DND-41 (cell line): ENCODE measurements around the gene IL26.

Source experiments
- ATAC-seq: fragments of 200-7000 bp; cut with Tn5 transposase; 3 replicates; pipeline ENCODE4 v1.9.1; 2021; ENCODE audit warnings: low read depth; ENCODE audit not compliant: insufficient read depth
- DNase-seq: peaks from one replicate; pipeline ENCODE4 v3.0.0-alpha.2; 2020
- H2AFZ ChIP-seq: 2 replicates; pipeline ENCODE4 v1.6.0; 2012; ENCODE audit warnings: low read depth, low read length
- H3K27ac ChIP-seq: 2 replicates; pipeline ENCODE4 v1.5.1; 2012; ENCODE audit warnings: low read length, inconsistent platforms
- H3K27me3 ChIP-seq: fragments of 200-600 bp; sonication (generic); 2 replicates; pipeline ENCODE4 v1.6.0; 2012; ENCODE audit warnings: low read length, mild to moderate bottlenecking, inconsistent platforms; ENCODE audit not compliant: insufficient read depth, poor library complexity
- H3K36me3 ChIP-seq: 2 replicates; pipeline ENCODE4 v1.5.1; 2012; ENCODE audit warnings: low read length, inconsistent platforms; ENCODE audit not compliant: insufficient read depth
- H3K4me1 ChIP-seq: 2 replicates; pipeline ENCODE4 v1.5.1; 2012; ENCODE audit warnings: mild to moderate bottlenecking, low read length; ENCODE audit not compliant: insufficient read depth
- H3K4me2 ChIP-seq: 2 replicates; pipeline ENCODE4 v1.6.0; 2012; ENCODE audit warnings: mild to moderate bottlenecking, moderate library complexity, low read length, inconsistent platforms; ENCODE audit not compliant: insufficient read depth
- H3K4me3 ChIP-seq, 2 experiments: fragments of 200-600 bp in 1 of 2; shearing (Covaris generic) in 1 of 2; 2 replicates each; pipeline ENCODE4 v1.5.1; 2012 to 2016; ENCODE audit warnings: inconsistent platforms in 2 of 2, low read length in 2 of 2, mild to moderate bottlenecking in 2 of 2, low read depth in 1 of 2, moderate library complexity in 1 of 2
- H3K79me2 ChIP-seq: 2 replicates; pipeline ENCODE4 v1.6.0; 2012; ENCODE audit warnings: low read length, inconsistent platforms; ENCODE audit not compliant: insufficient read depth
- H3K9ac ChIP-seq: 2 replicates; pipeline ENCODE4 v1.6.0; 2012; ENCODE audit warnings: low read depth, mild to moderate bottlenecking, inconsistent platforms, low read length, moderate library complexity
- H3K9me3 ChIP-seq: 2 replicates; pipeline ENCODE4 v1.5.1; 2012; ENCODE audit warnings: low read length, moderate library complexity, mild to moderate bottlenecking, inconsistent platforms; ENCODE audit not compliant: insufficient read depth, severe bottlenecking
- H4K20me1 ChIP-seq: 2 replicates; pipeline ENCODE4 v1.6.0; 2012; ENCODE audit warnings: low read length; ENCODE audit not compliant: insufficient read depth
- CTCF ChIP-seq: IDR thresholded peaks from 2 replicates; pipeline ENCODE4 v1.5.1; 2012; ENCODE audit warnings: borderline replicate concordance, low read length, moderate library complexity, mild to moderate bottlenecking; ENCODE audit not compliant: poor library complexity, severe bottlenecking; ENCODE audit errors: extremely low read depth
- EZH2 ChIP-seq: IDR thresholded peaks from 3 replicates; pipeline ENCODE4 v1.6.1; 2012; ENCODE audit warnings: borderline replicate concordance, low read depth, mild to moderate bottlenecking, moderate library complexity, low read length, inconsistent platforms; ENCODE audit not compliant: severe bottlenecking

Gene IL26

GRCh38 chr12:68252077-68252476 lies 26.5 kb upstream of the IL26 start:
- ATAC-seq (no peak), DNase-seq (no peak)
- H2AFZ ChIP-seq = no peak overlapping the region
- H3K4me3 ChIP-seq = no peak overlapping the region
- no peaks in the 10 kb centered on the region for H3K79me2 ChIP-seq
- no peak overlapping the region for H3K9ac ChIP-seq
- no peaks in the 10 kb centered on the region for H4K20me1 ChIP-seq
- H3K4me1 ChIP-seq = no peaks in the 10 kb centered on the region
- no peaks in the 10 kb centered on the region for H3K36me3 ChIP-seq
- no peaks in the 10 kb centered on the region for H3K27me3 ChIP-seq
- no peak overlapping the region for H3K4me2 ChIP-seq
- H3K9me3 ChIP-seq = no peaks in the 10 kb centered on the region
- TF ChIP-seq EZH2 = no peak
- no peak for TF ChIP-seq CTCF
- no peak overlapping the region for H3K27ac ChIP-seq

GRCh38 chr12:68250454-68250853 lies 24.8 kb upstream of the IL26 start:
- Histone ChIP-seq H3K4me3 (no peak overlapping the region), H3K4me1 (no peaks in the 10 kb centered on the region), H3K9me3 (no peaks in the 10 kb centered on the region), H3K27me3 (no peaks in the 10 kb centered on the region), H3K79me2 (no peaks in the 10 kb centered on the region), H3K9ac (no peak overlapping the region), H2AFZ (no peak overlapping the region), H3K36me3 (no peaks in the 10 kb centered on the region), H4K20me1 (no peaks in the 10 kb centered on the region), H3K4me2 (no peak overlapping the region), H3K27ac (no peak overlapping the region)
- no peak for ATAC-seq
- no peak for TF ChIP-seq CTCF
- DNase-seq = no peak

- Histone ChIP-seq H3K9me3 (no peaks in the 10 kb centered on the region), H3K4me1 (no peaks in the 10 kb centered on the region), H3K27ac (no peak overlapping the region), H3K36me3 (no peaks in the 10 kb centered on the region), H2AFZ (no peak overlapping the region), H3K9ac (no peak overlapping the region), H3K4me3 (no peak overlapping the region), H3K4me2 (no peak overlapping the region), H4K20me1 (no peaks in the 10 kb centered on the region), H3K27me3 (no peaks in the 10 kb centered on the region), H3K79me2 (no peaks in the 10 kb centered on the region)
- ATAC-seq (no peak), DNase-seq (no peak)
- TF ChIP-seq CTCF (no peak), EZH2 (no peak)
Observed at GRCh38 chr12:68247785-68248184, 22.2 kb upstream of the IL26 start.

DNA sequence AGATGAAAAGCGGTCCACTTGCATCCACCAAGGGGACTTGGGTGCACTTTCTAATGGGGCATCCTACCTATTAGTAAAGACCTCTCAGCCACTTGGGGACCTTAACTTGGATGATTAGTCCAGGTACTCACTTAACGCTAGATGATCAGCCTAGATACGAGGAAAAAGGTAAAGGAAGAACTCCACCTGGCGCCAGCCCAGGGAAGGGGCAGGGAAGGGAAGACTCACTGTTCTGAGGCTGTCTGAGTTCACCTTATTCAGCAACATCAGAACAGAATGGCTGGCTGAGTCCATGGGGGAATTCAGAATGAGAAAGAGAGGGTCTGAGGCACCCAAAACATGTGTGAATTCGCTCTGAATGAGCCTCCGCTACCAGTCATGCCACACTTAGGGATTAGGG lies 20.7 kb upstream of the IL26 start:
- Histone ChIP-seq H3K4me1 (peaks cover 4% of the 10 kb centered on the region), H3K79me2 (no peaks in the 10 kb centered on the region), H3K9me3 (no peaks in the 10 kb centered on the region), H3K4me2 (no peak overlapping the region), H2AFZ (no peak overlapping the region), H4K20me1 (no peaks in the 10 kb centered on the region), H3K27me3 (no peaks in the 10 kb centered on the region), H3K9ac (no peak overlapping the region), H3K36me3 (no peaks in the 10 kb centered on the region), H3K4me3 (no peak overlapping the region), H3K27ac (no peak overlapping the region)
- ATAC-seq = no peak
- DNase-seq = no peak
- TF ChIP-seq EZH2 (no peak), CTCF (no peak)
